ENCODE data around the gene ARMC5.
"Not testable (repeated sequence)": the region's sequence is repeated elsewhere in the genome, so short reads cannot be mapped to it uniquely, and the experiment has no call there.

ARMC5 gene

DNA sequence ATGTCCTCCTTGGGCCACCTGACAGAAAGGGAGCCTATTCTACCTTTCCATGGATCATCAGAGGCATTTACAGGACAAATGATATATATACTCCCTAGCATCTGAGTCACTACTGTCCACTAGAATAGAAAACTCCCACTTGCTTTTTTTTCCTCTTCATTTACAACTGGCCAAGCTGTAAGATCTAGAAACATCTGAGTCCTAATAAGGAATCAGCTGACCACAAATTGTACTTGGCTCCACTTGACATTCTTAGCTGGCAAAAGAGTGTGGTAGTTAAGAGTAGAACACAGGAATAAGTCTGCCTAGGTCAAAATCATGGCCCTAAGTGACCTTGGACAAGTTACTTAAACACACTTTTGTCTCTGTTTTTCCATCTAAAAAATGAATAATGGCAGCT lies 43.7 kb downstream of the ARMC5 start:
- DNase-seq = no peak

DNA sequence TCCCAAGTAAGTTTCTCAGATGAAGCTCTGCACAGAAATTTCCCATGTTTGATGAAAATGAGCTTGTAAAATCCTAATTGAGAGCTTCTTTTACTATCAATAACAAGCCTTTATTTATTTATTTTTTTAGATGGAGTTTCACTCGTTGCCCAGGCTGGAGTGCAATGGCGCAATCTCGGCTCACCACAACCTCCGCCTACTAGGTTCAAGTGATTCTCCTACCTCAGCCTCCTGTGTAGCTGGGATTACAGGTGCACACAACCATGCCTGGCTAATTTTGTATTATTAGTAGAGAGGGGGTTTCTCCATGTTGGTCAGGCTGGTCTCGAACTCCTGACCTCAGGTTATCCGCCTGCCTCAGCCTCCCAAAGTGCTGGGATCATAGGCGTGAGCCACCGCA lies 44.3 kb downstream of the ARMC5 start:
- not testable (repeated sequence) for DNase-seq

DNA sequence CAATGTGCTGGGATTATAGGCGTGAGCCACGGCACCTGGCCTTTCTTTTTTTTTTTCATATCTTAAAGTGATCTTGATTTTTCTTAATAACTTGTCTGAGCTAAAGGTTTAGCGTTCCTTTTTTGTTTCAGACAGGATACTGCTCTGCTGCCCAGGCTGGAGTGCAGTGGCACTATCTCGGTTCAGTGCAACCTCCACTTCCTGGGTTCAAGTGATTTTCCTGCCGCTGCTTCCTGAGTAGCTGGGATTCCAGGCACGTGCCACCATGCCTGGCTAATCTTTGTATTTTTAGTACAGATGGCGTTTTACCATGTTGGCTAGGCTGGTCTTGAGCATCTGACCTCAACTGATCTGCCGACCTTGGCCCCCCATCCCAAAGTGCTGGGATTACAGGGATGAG lies 44.9 kb downstream of the ARMC5 start:
- no peak for DNase-seq

DNA sequence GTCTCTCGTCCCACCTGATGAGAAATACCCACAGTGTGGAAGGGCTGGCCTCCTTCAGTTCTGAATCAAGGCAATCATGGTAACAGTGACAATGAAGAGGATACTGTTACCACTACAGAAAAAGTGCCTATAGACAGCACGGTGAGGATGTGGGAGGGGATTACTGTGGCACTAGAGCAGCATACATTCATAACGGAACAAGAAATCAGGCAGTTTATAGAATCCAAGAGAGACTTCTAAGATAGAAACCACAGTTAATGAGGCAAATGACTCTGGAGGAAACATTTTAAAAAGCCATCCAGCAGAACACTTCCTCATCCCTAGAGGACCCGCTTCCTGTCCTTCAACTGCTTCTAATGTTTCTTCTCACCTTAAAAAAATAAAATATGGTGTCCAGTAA lies 46.2 kb downstream of the ARMC5 start:
- DNase-seq = no peak

DNA sequence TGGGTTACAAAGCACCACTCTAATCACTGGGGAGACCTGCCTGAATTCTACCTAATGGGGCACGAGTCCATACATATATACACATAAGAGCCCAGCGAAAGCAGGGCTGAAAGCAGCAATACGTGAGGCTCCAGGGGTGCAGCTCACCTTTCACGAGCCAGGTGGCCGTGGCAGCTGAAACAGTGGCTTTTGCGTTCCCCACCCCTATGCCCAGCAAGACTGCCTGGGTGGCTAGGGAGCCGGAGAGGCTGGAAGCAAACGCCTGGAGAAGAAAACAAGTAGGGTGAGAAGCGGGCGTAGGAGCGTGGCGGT lies 48.3 kb downstream of the ARMC5 start:
- DNase-seq = no peak

DNA sequence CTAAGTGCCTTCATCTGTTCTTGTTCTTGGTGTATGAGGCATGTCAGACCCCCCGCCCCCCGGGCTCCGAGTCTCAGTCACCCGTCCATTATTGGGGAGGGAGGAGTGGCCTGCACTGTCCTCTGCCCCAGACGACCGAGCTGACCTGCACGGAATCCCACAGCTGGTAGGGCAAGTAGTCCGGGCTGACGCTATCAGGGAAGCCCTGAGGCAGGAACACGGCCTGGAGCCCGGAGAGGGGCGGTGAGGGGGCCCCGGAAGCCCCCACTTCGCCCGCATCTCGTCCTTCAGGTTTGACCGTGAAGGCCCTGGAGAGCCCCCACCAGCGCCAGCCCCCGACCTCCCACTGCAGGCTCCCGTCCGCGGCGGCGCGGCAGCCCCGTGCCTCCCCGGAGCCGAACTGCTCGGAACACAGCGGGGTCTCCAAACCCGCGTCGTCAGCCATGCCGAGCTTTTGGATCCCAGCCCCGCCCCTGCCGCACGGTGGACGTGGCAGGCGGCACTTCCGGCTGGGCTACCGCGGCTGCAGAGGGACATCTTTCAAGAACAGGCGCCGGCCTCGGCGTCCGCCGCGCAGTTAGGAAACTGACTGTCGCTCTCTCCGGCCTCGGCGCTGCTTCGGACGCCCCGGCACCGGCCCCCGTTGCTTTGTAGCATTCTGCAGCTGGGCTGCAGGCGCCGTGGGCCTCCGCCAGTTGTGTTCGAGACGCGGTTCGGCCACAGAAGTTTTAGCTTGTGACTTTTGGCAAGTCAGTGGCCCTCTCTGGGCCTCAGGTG lies 48.8 kb downstream of the ARMC5 start, which contains the start of gene RUSF1:
TSS of gene RUSF1 (minus strand) at position 463 of the 777 bp plus-strand sequence. CDS start at position 445, 18 bp downstream.
- DNase-seq = peak; percentile 90

DNA sequence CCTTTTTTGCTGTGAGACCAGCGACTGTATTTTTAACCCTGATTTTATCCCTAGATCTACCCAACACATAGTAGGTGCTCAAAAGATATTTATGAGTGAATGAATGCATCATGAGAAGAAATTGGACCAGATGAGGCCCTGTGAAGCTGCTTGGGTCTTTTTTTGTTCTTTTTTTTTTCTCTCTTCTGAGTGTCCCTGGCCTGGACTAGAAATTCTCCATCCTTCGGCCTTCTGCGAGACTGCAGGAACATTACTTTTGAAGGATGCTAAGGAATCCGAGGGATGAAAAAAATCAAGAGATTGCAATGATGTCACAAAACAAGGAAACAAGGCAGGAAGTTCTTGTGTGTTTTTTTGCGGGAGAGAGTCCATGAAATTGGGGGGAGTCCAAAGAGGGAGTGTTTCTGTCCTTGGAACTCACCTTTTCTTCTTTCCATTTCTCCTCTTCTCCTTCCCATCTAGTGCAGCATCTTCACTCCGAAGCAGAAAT lies 49.5 kb downstream of the ARMC5 start:
- peak; percentile 33 for DNase-seq

DNA sequence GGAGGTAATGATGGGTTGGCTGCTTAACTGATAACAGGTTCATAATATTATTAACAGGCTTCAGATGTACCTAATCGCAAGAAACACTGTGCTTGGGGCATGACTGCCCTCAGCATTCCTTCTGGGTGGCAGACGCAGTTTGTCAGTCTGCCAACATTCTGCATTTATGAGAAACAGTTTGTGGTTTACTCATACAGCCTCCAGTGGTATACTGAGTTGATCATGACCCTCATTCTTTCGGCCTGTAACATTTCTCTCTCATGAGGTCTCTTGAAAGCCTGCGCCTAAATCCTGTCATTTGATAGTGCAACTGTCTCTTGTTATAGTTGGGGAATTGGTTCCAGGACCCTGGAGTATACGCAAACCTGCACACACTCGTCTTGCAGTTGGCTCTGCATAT lies 53.8 kb downstream of the ARMC5 start:
- DNase-seq = no peak

DNA sequence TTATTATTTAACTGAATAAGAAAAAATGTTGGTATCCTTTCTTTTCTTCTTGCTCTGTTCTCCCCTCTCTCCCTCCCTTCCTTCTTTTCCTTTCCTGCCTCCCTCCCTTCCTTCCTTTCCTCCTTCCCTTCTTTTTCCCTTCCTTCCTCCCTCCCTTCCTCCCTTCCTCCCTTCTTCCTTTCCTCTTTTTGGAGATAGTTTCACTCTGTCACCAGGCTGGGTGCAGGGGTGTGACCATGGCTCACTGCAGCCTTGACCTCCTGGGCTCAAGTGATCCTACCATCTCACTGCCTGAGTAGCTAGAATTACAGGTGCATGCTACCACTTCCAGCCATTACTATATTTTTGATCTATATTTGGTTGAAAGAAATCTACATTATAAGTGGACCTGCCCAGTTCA lies 54.6 kb downstream of the ARMC5 start:
- DNase-seq = no peak
